ENCODE measurements around the gene PWWP2A.

DNA sequence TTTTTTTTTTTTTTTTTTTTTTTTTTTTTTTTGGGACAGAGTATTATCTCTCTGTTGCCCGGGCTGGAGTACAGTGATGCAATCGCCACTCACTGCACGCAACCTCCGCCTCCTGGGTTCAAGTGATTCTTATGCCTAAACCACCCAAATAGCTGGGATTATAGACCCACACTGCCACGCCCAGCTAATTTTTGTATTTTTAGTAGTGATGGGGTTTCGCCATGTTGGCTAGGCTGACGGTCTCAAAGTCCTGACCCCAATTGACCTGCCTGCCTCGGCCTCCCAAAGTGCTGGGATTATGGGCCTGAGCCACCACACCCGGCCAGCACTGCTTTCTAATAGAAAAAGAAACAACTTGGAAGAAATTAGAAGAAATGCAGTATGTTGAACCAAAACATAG lies 71.1 kb downstream of the PWWP2A start:
- TF ChIP-seq POLR2A (IDR thresholded peaks at IDR 0.05): no peak
- TF ChIP-seq, protein P1, sequence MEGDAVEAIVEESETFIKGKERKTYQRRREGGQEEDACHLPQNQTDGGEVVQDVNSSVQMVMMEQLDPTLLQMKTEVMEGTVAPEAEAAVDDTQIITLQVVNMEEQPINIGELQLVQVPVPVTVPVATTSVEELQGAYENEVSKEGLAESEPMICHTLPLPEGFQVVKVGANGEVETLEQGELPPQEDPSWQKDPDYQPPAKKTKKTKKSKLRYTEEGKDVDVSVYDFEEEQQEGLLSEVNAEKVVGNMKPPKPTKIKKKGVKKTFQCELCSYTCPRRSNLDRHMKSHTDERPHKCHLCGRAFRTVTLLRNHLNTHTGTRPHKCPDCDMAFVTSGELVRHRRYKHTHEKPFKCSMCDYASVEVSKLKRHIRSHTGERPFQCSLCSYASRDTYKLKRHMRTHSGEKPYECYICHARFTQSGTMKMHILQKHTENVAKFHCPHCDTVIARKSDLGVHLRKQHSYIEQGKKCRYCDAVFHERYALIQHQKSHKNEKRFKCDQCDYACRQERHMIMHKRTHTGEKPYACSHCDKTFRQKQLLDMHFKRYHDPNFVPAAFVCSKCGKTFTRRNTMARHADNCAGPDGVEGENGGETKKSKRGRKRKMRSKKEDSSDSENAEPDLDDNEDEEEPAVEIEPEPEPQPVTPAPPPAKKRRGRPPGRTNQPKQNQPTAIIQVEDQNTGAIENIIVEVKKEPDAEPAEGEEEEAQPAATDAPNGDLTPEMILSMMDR (IDR thresholded peaks at IDR 0.05 in 8 of 11, conservative IDR thresholded peaks at IDR 0.05 in 3 of 11): no peak
